ENCODE measurements around the gene CDSN. TPM values are rescaled to one million over a fixed set of nuclear protein-coding genes. Genes with fewer than 3 reads are reported as not detected.

The CDSN gene
- total RNA-seq, 1 experiment from 2014 or later = 0.16 TPM

- peaks cover 9% of the 10 kb centered on the region for H3K4me1 Mint-ChIP-seq (ENCODE audit: insufficient read depth, unreplicated experiment)
- no TSS peak for BruUV-seq (replicated peaks)
- H3K4me3 Mint-ChIP-seq (ENCODE audit: unreplicated experiment) = no peak overlapping the region
- no peaks in the 10 kb centered on the region for H3K9me3 Mint-ChIP-seq (ENCODE audit: unreplicated experiment)
- POLR2A ChIA-PET = no interaction called here
- H3K27ac Mint-ChIP-seq (ENCODE audit: low read depth, unreplicated experiment) = no peak overlapping the region
- TF ChIP-seq, protein P1, sequence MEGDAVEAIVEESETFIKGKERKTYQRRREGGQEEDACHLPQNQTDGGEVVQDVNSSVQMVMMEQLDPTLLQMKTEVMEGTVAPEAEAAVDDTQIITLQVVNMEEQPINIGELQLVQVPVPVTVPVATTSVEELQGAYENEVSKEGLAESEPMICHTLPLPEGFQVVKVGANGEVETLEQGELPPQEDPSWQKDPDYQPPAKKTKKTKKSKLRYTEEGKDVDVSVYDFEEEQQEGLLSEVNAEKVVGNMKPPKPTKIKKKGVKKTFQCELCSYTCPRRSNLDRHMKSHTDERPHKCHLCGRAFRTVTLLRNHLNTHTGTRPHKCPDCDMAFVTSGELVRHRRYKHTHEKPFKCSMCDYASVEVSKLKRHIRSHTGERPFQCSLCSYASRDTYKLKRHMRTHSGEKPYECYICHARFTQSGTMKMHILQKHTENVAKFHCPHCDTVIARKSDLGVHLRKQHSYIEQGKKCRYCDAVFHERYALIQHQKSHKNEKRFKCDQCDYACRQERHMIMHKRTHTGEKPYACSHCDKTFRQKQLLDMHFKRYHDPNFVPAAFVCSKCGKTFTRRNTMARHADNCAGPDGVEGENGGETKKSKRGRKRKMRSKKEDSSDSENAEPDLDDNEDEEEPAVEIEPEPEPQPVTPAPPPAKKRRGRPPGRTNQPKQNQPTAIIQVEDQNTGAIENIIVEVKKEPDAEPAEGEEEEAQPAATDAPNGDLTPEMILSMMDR (IDR thresholded peaks at IDR 0.05; ENCODE audit: unreplicated experiment) = no peak
- CTCF ChIA-PET = interaction anchor here (0.5 to 2.7 kb wide), 10 partner anchors 9 to 410 kb away, joined by 3 to 12 read pairs (median 4); no protein-coding TSS in a partner anchor
- DNase-seq (ENCODE audit: unreplicated experiment) = no peak
- intact Hi-C loops (cut with micrococcal nuclease) = no loop called here
- peaks cover 12% of the 10 kb centered on the region for H3K36me3 Mint-ChIP-seq (ENCODE audit: insufficient read depth, unreplicated experiment)
- H3K27me3 Mint-ChIP-seq (ENCODE audit: insufficient read depth, unreplicated experiment) = no peaks in the 10 kb centered on the region
Measured at GRCh38 chr6:31131595-31131994, 11.3 kb upstream of the CDSN start.

DNA sequence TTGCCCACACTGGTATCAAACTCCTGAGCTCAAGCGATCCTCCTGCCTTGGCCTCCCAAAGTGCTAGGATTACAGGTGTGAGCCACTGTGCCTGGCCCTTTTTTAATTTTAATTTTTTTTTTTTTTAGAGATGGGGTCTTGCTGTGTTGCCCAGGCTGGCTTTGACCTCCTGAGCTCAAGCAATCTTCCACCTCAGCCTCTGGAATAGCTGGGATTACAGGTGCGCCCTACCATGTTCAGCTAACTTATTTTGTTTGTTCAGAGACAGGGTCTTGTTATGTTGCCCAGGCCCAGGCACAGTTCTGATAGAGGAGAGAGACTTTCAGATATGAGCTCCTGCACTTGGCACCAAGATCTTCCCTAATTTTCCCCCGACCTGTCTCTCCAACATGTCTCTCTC, 10.5 kb upstream of the CDSN start:
- Mint-ChIP-seq H3K9me3 (ENCODE audit: unreplicated experiment) (no peaks in the 10 kb centered on the region), H3K4me1 (ENCODE audit: insufficient read depth, unreplicated experiment) (peaks cover 18% of the 10 kb centered on the region), H3K27me3 (ENCODE audit: insufficient read depth, unreplicated experiment) (no peaks in the 10 kb centered on the region), H3K27ac (ENCODE audit: low read depth, unreplicated experiment) (no peak overlapping the region), H3K4me3 (ENCODE audit: unreplicated experiment) (no peak overlapping the region), H3K36me3 (ENCODE audit: insufficient read depth, unreplicated experiment) (peaks cover 12% of the 10 kb centered on the region)
- no TSS peak for BruUV-seq (replicated peaks)
- CTCF ChIA-PET = interaction anchor here (0.6 to 3.4 kb wide), 9 partner anchors 8 to 1715 kb away, joined by 3 to 15 read pairs (median 5); partner anchors contain the start of gene PSORS1C2
- no peak for DNase-seq (ENCODE audit: unreplicated experiment)
- POLR2A ChIA-PET = no interaction called here
- TF ChIP-seq, protein P1 (IDR thresholded peaks at IDR 0.05; ENCODE audit: unreplicated experiment) = no peak
- intact Hi-C loops (cut with micrococcal nuclease) = no loop called here

DNA sequence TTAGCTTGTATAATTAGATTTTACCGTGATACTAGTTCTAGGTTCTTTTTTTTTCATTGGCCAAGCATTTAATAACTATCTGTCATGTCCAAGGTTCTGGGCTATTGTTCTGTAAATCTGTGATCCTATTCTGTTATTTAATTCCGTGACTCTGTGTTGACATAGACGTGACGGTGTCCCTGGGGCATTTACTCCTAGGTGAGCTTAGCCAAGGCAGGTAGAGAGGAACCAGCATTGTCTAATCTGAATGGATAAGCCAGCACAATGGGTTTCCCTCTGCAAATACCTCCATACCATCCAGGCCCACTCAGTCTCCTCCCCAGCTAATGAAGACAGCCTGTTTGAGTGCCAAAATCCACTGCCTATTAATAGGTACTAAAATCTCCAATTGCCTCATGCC, 8.9 kb upstream of the CDSN start:
- Mint-ChIP-seq H3K4me1 (ENCODE audit: insufficient read depth, unreplicated experiment) (peaks cover 29% of the 10 kb centered on the region), H3K4me3 (ENCODE audit: unreplicated experiment) (no peak overlapping the region), H3K27ac (ENCODE audit: low read depth, unreplicated experiment) (no peak overlapping the region), H3K27me3 (ENCODE audit: insufficient read depth, unreplicated experiment) (no peaks in the 10 kb centered on the region), H3K9me3 (ENCODE audit: unreplicated experiment) (no peaks in the 10 kb centered on the region), H3K36me3 (ENCODE audit: insufficient read depth, unreplicated experiment) (peaks cover 18% of the 10 kb centered on the region)
- ChIA-PET POLR2A (interaction anchor here (1.2 kb wide), 1 partner anchor 14 kb away, joined by 4 read pairs; the partner anchor contains the start of gene PSORS1C1), CTCF (interaction anchor here (0.5 to 3.4 kb wide), 27 partner anchors 10 to 292 kb away, joined by 3 to 15 read pairs (median 3); partner anchors contain the start of genes PSORS1C2 and TCF19)
- TF ChIP-seq, protein P1 (IDR thresholded peaks at IDR 0.05; ENCODE audit: unreplicated experiment) = no peak
- no peak for DNase-seq (ENCODE audit: unreplicated experiment)
- intact Hi-C loops (cut with micrococcal nuclease) = loop anchor here (5.0 kb wide), 1 partner anchor 42 kb away; no protein-coding TSS in a partner anchor
- BruUV-seq (replicated peaks) = no TSS peak

DNA sequence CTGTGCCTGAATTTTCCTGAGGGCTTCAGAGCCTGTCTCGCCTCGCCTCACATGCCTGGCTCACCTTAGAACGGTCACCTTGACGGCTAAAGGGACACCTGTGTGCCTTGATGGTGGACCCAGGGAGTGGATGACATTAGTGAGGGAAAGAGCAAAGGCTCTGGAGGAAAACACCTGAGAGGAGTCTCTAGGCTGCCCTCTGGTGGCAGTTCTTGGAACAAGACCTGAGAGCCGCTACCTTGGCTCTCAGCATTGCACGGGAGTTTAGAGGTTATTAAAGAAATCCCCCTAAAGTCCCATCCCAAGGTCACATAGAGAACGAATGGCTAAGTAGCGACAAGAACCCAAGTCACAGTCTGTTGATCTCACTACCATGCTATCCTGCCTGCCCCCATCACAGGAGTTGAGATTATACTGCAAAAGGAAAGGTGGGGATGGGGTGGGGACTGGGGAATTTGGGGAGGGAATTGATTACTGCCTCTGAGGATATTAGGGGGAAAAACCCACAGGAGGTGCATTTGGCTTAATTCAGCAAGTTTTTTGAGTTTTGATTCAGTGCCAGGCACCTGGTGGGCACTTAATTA, 7.9 kb upstream of the CDSN start:
- POLR2A ChIA-PET = interaction anchor here (1.2 to 5.1 kb wide), 2 partner anchors 13 kb away, joined by 4 to 60 read pairs; partner anchors contain the start of gene PSORS1C1
- Mint-ChIP-seq H3K4me3 (ENCODE audit: unreplicated experiment) (no peak overlapping the region), H3K9me3 (ENCODE audit: unreplicated experiment) (no peaks in the 10 kb centered on the region), H3K27me3 (ENCODE audit: insufficient read depth, unreplicated experiment) (no peaks in the 10 kb centered on the region), H3K27ac (ENCODE audit: low read depth, unreplicated experiment) (peak overlapping the region; percentile 82), H3K4me1 (ENCODE audit: insufficient read depth, unreplicated experiment) (peaks cover 38% of the 10 kb centered on the region), H3K36me3 (ENCODE audit: insufficient read depth, unreplicated experiment) (peaks cover 18% of the 10 kb centered on the region)
- BruUV-seq (replicated peaks) = no TSS peak
- intact Hi-C loops (cut with micrococcal nuclease) = loop anchor here (5.0 kb wide), 1 partner anchor 41 kb away; no protein-coding TSS in a partner anchor
- CTCF ChIA-PET = interaction anchor here (0.6 to 4.5 kb wide), 27 partner anchors 9 to 271 kb away, joined by 3 to 43 read pairs (median 3); partner anchors contain the start of gene PSORS1C2
- DNase-seq (ENCODE audit: unreplicated experiment) = peak; percentile 72
- TF ChIP-seq, protein P1 (IDR thresholded peaks at IDR 0.05; ENCODE audit: unreplicated experiment) = peak; percentile 88

Data from MCF 10A (cell line).